Subcutaneous adipose tissue (tissue), 4 donors: ENCODE data around the gene LKAAEAR1. TPM values are rescaled to one million over a fixed set of nuclear protein-coding genes. Genes with fewer than 3 reads are reported as not detected.

Experiments
- total RNA-seq, 4 donors: library from RNA; depleted of rRNA; stranded (reverse); fragments of >200 nt; gene quantifications; one replicate each; pipeline ENCODE4 v1.1.0, GENCODE V29; 2016
- TF ChIP-seq, protein P1 (sequence below): fragments of 450-650 bp; IDR thresholded peaks from one replicate; pipeline ENCODE4 v1.5.1; 2016; ENCODE audit warnings: low read depth, mild to moderate bottlenecking, control low read depth, antibody characterized with exemption, moderate library complexity

LKAAEAR1 gene
- total RNA-seq, 4 donors from 2014 or later: not detected

DNA sequence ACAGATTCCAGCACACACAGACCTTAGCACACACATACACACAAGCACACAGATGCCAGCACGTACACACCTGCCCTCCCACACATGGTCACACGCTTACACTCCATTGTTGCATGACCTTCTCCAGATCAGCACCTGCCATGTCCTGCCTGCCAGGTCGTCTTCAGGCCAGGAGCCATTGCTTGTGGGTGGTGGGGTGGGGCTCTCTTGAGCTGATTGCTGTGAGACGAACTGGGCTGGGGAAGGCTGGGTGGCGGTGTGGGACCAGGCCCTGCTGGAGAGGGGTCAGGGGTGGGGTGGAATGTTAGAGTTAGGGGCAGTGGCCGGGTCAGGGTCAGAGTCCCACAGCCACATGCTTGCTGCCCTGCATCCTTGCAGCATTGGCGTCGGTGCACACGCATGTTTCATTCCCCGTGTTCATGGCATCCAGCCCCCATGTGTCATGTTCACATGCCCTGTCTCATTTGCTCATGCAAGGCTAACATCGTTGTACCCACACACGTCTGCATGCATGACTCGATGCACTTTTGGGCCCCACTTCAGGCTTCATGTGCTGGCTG, 29.7 kb upstream of the LKAAEAR1 start:
- TF ChIP-seq, protein P1, sequence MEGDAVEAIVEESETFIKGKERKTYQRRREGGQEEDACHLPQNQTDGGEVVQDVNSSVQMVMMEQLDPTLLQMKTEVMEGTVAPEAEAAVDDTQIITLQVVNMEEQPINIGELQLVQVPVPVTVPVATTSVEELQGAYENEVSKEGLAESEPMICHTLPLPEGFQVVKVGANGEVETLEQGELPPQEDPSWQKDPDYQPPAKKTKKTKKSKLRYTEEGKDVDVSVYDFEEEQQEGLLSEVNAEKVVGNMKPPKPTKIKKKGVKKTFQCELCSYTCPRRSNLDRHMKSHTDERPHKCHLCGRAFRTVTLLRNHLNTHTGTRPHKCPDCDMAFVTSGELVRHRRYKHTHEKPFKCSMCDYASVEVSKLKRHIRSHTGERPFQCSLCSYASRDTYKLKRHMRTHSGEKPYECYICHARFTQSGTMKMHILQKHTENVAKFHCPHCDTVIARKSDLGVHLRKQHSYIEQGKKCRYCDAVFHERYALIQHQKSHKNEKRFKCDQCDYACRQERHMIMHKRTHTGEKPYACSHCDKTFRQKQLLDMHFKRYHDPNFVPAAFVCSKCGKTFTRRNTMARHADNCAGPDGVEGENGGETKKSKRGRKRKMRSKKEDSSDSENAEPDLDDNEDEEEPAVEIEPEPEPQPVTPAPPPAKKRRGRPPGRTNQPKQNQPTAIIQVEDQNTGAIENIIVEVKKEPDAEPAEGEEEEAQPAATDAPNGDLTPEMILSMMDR: no peak

DNA sequence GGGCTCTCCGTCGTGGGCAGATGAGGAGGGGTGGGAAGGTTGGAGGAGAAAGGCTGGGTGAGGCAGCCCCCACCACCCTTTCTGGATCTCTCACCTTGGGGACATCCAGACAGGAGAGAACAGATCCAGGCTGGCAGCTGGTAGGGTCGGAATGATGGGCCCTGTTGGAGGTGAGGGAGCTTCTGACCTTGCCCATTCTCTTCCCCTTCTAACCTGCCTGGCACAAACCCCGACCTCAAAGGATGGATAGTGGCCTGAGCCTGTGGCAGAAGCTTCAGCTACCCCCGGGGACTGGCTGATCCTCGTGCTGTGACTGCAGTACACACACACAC, 29.2 kb upstream of the LKAAEAR1 start:
- TF ChIP-seq, protein P1: no peak

DNA sequence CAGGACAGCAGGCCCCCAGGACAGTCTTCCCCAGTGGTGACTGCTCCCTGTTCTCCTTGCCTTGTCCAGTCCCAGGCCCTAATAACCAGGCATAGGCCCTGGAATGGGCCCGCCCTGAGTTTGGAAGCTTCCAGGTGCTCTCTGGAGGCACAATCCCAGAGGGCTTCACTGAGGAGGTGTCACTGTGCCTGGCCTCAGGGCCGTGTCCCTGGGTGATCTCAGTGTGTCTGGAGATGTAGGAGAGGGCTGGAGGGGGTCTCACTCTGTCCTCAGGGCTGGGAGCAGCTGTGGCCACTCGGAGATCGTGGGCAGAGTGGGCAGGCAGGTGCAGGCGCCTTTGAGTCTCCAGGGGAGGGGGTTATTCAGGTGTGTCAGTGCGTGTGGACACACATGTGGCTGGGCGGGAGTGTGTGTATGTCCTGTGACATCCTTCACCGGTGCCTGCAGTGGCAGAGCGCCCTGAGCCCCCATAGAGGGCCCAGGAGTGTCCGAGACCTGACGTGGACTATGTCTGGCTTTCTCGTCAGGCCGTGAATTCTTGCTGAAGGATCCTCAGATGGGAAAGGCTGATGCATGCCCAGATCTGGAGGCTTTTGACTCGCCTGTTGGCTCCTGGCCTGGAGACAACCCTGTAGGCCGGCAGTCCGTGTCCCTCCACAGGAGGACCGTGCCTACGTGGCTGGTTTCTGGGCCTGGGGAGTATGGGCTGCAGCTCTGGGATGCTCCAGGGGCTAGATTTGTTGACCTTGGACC, 28.7 kb upstream of the LKAAEAR1 start:
- TF ChIP-seq, protein P1: no peak

DNA sequence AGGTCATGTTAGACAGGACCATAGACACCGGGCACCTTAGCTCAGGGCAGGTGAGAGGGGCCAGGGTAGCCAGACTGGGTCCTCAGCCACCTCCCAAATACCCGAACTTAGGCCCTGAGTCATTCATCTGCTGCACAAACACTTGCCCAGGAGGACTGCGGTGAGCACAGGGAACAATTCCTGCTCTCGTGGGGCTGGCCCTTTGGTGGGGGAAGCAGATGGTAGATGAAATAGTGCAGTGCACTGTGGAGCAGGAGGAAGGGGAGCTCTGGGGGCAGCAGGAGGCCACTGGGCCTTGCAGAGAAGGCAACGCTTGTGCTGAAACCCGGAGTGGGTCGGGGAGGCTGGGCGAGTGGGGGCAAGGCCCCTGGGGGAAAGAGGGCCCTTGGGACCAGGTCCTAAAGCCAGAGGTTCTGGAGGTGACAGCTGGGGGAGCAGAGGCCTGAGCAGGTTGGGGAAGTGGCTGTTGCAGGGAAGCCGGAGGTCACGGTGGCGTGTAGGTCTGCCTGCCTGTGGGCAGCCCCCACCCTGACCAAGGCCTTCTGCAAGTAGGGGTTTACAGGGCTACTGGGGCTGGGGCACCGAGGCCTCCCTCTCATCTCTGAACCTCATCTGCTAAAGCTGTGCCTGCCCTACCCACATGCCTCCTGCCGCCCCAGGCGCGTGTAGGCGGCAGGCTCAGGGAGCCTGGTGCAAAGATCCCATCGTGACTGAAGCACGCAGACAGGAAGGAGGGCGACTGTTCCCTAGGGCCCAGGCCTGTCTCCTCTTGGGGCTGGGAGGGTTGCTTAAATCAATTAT, 27.8 kb upstream of the LKAAEAR1 start:
- TF ChIP-seq, protein P1: no peak

DNA sequence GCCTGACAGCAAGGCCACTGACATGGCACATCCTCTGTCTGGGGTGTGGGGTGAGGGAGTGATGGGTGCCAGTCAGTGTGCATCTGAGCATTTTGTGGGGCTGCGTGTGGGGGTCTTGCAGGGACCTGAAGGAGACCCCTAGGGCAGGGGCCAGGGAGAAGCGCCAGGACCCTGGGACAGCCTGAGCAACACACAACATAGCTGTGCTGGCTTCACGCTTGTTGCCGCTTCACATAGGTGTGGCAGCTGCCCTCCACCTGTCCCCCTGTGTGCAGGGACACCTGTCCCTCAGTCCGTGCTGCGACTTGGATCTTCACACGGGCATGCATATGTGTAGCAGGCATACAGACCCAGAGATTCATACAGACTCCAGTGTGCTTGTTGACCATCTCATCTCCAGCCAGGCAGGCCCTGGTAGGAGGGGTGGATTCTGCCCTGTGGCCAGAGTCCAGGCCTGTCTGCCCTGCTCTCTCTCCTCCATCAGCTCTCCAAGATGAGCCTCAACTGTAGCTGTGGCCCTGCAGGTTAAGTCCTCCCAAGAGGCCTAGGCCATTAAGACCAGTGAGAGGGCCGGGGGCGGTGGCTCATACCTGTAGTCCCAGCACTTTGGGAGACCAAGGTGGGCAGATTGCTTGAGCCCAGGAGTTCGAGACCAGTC, 26.3 kb upstream of the LKAAEAR1 start:
- TF ChIP-seq, protein P1: no peak

DNA sequence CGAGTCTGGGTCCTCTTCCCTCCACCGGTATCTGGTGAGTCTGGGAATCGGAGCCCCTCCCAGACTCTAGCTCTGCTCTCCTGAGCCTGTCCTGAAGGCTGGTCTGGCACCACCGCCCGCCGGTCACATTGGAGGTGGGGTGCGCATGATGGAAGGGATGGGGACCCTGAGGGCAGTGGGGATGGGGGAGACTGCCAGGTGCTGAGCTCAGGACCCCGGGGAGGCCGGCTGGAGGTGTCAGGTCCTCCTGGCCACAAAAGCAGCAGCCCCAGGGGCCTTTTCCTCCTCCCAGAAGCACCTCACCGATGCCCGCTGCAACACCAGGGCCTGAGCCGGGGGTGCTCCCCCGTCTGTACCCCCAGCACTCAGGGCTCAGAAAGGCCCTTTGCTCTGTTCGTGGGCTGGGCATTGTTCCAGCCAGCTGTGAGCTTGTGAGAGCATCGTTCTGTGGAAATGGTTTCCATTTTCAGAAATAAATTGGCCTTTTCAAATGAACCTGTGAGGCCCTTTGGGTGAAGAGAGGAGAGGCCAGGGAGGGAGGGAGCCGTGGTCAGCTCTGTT, 25.7 kb upstream of the LKAAEAR1 start:
- TF ChIP-seq, protein P1: no peak
